NCI-H2227 treated with DMSO at 0.1 percent for 48 hours (cell line): ENCODE results near the gene ARHGEF4.

Experiments
- DNase-seq: peaks from one replicate; lab custom pipeline; 2025; lab: John Stamatoyannopoulos, UW

The ARHGEF4 gene

DNA sequence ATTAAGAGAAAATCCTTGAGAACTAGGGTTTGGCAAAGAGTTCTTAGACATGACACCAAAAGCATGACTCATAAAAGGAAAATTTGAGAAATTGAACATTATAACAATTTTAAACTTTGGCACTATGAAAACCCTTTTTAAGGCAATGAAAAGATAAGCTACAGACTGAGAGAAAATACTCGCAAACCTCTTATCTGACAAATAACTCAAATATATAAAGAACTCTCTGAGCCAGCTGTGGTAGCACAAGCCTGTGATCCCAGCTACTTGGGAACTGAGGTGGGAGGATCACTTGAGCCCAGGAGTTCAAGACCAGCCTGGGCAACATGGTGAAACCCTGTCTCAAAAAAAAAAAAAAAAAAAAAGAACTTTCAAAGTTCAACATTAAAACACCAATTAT lies 186.0 kb downstream of the ARHGEF4 start:
- no peak for DNase-seq

GRCh38 chr2:131023758-131024157 lies 187.0 kb downstream of the ARHGEF4 start:
- DNase-seq, result no peak

DNA sequence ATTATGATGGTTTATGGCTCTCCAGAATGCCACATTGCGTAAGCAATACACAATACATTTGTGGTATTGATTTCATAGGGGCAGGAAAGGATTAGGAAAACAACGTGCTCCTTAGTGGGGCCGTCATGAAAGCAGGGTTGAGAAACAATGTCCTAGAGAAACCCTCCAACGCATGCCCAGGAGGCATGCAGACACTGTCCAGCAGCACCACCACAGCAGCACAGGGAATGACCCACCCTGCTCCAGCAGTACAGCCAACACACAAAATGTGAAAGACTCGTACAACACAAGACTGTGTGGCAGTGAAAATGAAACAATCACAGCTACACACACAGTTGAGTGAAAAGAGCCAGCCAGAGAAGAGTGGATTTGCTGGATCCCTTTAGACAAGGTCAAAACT lies 190.2 kb downstream of the ARHGEF4 start:
- DNase-seq, result no peak

- DNase-seq, result no peak
Observed at GRCh38 chr2:131027566-131028528, 191.1 kb downstream of the ARHGEF4 start.

GRCh38 chr2:131029812-131030211 lies 193.1 kb downstream of the ARHGEF4 start:
- DNase-seq, result no peak

- DNase-seq, result no peak
Observed at GRCh38 chr2:131030478-131030971, 193.8 kb downstream of the ARHGEF4 start.

DNA sequence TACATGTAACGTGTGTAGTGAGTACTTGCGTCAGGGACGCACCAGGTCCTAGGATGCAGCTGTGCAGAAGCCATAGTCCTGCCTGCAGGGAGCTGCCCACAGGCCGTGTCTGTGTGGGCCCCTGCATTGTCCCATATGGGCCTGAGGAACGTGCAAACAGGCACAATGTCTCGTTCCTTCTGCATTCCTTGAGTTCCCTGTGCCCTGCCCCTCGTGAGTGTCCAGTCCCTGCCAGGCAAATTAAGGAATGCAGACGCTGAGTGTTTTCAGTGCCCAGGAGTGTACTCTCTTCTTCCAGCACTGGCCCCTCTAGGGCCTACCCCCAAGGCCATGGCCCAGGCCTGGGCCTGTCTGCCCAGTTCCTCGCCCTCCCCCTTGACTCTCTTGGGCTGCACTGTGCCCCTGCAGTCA lies 194.7 kb downstream of the ARHGEF4 start:
- no peak for DNase-seq

DNA sequence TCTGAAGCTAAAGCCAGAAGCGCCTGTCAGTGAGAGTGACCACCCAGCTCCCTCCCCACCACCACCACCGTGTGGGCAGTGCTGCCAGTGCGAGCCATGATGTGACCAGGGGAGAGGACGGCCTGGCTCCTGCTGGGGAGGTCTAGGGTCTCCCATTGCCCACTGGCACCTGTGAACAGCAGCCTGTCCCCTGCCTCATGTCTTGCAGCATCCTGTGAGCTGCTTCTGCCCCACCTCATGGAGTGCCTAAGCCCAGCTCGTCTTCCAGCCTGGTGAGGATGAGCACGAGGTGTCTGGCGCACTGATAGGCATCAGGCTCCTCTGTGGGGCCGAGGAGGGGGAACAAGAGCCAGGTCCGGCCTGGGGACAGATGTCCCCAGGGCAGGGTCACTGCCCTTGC lies 195.2 kb downstream of the ARHGEF4 start:
- no peak for DNase-seq

GRCh38 chr2:131032393-131032836 lies 195.7 kb downstream of the ARHGEF4 start:
- DNase-seq, result no peak

- no peak for DNase-seq
Observed at GRCh38 chr2:131033786-131034121, 197.0 kb downstream of the ARHGEF4 start.

DNA sequence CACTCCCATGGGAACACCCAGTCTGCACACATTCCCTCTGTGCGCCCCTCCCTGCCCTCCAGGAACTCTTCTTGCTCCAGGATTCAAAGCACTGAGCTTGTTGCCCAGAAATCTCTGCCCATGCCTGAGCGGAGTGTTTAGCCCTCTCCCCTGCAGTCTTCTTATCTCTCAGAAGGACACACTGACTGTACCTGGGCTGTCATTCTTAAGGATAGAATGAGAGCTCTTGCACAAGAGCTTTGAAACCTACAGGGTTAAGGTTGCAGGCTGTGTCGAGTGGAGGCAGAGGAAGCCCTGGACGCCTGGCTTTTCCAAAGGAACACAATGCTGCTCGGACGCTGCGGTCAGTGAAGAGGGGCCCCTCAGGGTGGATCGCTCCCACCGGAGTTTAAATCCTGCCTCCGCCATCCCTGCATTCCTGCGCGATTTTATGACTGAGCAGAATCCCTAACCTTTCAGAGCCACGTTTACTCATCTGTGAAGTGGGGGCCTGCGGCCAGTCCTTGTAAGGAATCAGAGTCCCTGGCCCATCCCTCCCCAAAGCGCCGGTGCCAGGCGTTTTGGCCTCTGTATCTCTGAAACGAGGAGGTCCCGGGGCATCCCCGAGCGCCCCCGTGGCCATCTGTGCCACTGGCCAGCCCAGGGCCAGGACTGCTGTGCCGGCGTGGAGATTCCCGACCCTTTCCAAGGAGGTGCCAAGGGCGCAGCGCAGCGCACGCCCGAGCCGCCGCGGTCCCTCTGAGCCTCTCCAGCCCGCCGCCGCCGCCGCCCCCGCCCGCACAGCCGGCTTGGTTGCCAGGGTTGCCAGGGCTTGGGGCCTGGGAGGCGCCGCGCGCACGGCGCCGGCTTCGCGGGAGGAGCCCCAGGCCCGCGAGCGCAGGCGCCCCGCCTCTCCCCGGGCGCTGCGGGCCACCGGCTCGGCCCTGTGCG lies 197.7 kb downstream of the ARHGEF4 start:
- peak; percentile 30 for DNase-seq

DNA sequence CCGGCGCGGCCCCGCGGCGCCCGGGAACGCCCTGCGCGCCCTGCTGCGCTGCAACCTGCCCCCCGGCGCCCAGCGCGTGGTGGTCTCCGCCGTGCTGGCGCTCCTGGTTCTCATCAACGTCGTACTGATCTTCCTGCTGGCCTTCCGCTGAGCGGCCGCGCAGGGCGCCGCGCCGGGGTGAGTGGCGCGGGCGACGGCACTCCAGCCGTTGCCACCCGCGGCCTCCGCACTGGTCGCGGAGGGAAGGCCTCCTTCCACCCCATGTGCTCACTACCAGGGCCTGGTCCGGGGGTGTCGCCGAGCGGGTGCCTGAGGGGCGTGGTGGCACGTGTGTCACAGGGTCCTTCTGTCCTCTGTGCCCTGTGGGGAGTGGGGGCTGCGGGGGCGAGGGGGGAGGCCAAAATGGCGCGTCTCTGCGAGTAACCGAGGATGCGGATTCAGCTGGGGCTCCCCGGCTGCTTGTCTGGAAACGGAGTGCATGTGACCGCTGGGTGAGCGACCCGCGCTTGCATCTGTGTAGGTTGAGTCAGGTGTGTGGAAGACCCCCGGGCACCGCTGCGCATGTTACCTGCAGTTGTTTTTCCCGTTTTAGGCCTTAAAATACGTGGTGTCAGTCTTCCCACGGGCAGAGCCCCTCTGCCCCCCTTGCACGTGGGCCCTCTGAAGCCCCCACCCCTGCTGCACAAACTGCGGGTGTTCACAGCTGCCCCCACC lies 198.6 kb downstream of the ARHGEF4 start:
- no peak for DNase-seq

DNA sequence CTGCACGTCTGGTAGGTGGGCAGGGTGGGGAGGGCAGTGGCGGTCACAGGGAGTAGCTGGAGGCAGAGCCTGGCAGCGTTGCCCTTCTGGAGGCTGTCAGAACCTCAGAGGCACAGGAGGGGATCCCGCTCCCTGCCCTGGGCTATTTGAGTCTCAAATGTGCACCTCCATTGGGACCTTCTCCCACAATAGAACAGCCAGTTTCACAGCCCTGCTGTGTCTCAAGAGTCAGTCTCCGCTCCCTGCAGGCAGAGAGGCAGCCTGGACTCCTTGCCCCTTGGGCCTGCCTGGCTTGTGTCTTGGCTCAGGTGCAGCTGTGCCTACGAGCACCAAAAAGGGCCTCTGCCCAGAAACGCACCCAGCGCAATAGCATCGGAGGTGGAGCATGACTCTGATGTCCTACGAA lies 199.1 kb downstream of the ARHGEF4 start:
- no peak for DNase-seq

DNA sequence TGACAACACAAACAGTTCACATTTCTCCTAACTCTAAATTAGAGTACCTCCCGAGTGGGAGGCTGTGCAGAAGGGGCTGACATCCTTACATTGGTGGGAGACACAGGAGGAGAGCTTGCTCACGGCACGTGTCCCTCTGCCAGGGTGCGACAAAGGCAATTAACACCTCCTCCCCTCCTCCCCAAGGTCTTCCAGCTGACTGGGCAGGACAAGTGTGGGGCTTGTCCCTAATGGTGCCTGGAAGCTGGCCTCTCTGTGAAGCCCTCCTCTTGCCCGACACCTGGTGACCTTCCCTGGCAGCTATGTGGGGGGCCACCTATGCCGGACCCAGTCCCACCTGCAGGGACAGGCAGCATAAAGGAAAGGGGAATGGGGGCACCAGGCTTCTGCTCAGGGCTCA lies 199.6 kb downstream of the ARHGEF4 start:
- DNase-seq, result no peak

GRCh38 chr2:131036696-131037397 lies 200.1 kb downstream of the ARHGEF4 start:
- no peak for DNase-seq

GRCh38 chr2:131037398-131038257 lies 200.9 kb downstream of the ARHGEF4 start:
- DNase-seq, result no peak

- no peak for DNase-seq
Observed at GRCh38 chr2:131038258-131039100, 201.8 kb downstream of the ARHGEF4 start.

DNA sequence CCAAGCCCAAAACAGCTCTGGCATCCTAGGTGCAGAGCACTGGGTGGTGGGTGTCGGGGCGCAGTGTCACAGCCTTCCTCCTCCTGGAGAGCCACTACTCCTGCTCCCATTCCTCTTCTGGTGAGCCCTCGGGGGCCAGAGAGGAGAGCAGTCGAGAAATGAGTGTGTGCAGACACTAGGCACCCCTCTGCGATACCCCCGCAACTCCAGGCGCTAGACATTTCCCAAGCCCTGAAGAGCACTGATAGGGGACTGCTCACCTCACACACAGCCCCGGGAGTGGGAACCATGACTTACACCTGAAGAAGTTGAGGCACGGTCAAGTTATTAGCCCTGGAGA lies 202.4 kb downstream of the ARHGEF4 start:
- no peak for DNase-seq

GRCh38 chr2:131039535-131039907 lies 202.8 kb downstream of the ARHGEF4 start:
- DNase-seq, result no peak
